ENCODE measurements around the gene ITCH.
"Not testable (repeated sequence)": the region's sequence is repeated elsewhere in the genome, so short reads cannot be mapped to it uniquely, and the experiment has no call there.

The ITCH gene

GRCh38 chr20:34385464-34385863 lies 22.4 kb downstream of the ITCH start:
- DNase-seq = no peak

GRCh38 chr20:34388000-34388399 lies 24.9 kb downstream of the ITCH start:
- DNase-seq = no peak

DNA sequence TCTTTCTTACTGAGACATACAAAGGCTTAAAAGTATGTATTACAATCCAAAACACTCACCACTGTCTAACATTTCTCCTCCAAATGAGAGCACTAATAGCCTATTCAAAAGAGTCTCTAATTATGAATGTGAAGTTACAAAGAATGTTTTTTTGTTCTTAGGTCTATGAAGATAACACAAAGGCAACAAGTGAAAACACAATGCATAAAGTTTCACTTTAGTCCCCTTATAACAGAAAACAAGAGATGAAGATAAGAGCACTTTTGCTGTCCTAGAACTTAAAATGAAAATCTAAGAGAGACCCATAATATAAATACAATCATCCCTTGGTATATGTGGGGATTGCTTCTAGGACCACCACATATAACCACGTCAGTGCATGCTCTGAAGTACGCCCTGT lies 25.6 kb downstream of the ITCH start:
- DNase-seq = no peak

DNA sequence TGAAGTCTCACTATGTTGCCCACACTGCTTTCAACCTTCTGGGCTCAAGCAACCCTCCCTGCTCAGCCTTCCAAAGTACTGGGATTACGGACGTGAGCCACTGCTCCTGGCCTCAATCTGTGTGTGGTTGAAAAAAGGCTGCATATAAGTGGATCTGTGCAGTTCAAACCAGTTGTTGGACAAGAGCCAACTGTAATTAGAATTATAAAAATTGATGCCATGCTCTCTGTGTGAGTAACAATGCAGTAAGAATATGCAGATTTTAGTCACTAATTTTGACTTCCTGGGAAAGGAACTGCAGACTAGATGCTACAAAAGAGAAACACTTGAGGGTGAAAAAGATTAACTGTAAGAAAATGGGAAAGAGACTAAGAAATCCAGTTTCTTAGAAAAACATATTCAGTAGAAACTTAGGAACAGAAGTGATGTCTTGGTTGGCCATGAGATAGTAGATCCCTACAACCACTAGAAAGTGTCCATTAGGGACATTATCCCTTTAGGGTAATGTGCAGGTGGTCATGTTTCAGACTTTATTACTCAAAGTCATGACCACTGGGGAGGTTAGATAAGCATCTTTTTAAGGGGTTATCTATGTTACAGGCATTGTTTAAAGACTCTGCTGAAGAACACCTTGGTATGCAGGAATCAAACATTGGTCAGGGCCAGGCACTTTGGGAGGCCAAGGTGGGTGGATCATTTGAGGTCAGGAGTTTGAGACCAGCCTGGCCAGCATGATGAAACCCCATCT lies 26.3 kb downstream of the ITCH start:
- DNase-seq = peak; percentile 4

DNA sequence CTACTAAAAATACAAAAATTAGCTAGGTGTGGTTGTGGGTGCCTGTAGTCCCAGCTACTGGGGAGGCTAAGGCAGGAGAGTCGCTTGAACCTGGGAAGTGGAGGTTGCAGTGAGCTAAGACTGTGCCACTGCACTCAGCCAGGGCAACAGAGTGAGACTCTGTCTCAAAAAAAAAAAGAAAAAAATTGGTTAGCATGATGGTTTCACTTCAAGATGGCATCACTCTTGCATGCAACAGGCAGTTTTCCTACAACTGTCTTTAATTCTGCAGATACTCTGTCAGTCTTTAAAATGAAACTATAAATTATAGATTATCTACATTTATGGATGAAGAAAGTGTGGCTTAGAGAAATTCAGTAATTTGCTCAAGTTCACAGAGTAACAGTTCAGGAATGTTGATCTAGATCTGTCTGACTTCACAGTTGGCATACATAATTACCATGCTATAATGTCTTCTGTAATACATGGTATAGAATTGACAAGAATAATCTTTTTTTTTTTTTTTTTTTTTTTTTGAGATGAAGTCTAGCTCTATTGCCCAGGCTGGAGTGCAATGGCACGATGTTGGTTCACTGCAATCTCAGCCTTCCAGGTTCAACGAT lies 27.0 kb downstream of the ITCH start:
- no peak for DNase-seq

DNA sequence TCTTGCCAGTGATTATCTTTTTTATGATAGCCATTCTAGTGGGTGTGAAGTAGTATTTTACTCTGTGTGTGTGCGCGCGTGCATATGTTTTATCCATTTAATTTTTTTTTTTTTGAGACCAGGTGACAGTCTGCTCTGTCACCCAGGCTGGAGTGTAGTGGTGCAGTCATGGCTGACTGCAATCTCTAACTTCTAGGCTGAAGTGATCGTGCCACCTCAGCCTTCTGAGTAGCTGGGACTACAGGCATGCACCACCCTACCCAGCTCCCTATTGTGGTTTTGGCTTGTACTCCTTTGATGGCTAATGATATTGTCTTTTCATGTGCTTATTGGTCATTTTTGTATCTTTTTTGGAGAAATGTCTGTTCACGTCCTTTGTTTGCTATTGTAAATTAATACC lies 33.3 kb downstream of the ITCH start:
- no peak for DNase-seq

- no peak for DNase-seq
Observed at GRCh38 chr20:34397096-34397495, 34.0 kb downstream of the ITCH start.

- DNase-seq = not testable (repeated sequence)
Observed at GRCh38 chr20:34400776-34401175, 37.7 kb downstream of the ITCH start.

- no peak for DNase-seq
Observed at GRCh38 chr20:34401741-34402455, 38.8 kb downstream of the ITCH start.

- no peak for DNase-seq
Observed at GRCh38 chr20:34402461-34402860, 39.4 kb downstream of the ITCH start.

DNA sequence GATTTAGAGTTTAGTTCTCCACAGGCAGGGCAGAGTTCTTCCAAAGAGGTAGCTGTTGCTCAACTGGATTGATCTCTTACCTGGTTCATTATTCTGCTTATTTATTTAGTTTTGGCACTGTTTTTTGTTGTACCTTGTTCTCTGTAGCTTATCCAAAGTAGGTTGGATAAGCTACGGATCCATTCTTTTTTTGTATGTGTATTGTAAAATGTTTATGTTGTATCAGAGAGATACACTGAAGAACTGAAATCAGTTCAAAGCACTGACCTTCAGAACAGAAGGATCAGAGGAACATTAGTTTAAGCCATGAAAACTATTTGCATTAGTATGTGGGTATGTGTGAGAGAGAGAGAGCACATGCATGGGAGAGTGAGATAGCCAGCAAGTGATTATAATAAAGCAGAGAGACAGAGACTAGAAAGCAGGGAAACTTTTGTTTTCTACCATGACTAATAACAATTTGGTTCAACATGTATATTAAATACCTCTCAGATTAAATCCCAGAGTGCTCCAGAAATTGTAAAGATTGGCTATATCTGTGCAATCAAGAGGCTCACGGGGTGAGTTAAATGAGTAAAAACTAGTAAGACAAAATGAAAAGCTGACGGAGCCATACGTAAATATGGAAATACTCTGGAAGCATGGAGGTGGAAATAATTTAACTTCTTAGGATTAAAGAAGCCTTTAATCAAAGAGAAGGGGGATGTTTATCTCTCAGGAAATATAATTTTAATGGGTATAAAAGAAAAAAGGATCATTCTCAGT lies 40.2 kb downstream of the ITCH start:
- DNase-seq = no peak

GRCh38 chr20:34403908-34404307 lies 40.8 kb downstream of the ITCH start:
- DNase-seq = no peak

DNA sequence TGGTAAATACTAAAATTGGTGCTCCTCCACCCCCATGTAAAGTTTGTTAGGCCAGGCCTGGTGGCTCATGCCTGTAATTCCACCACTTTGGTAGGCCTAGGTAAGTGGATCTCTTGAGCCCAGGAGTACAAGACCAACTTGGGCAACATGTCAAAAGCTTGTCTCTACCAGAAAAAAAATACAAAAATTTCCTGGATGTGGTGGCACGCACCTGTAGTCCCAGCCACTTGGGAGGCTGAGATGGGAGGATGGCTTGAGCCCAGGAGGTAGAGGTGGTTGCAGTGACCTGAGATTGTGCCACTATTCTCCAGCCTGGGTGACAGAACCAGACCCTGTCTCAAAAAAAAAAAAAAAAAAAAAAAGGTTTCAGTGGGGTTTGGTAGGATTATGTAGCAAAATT lies 41.7 kb downstream of the ITCH start:
- DNase-seq = no peak

- DNase-seq = not testable (repeated sequence)
Observed at GRCh38 chr20:34405247-34405651, 42.2 kb downstream of the ITCH start.

GRCh38 chr20:34405942-34406341 lies 42.9 kb downstream of the ITCH start:
- DNase-seq = not testable (repeated sequence)

- no peak for DNase-seq
Observed at GRCh38 chr20:34407962-34408474, 44.9 kb downstream of the ITCH start.

GRCh38 chr20:34410336-34410735 lies 47.3 kb downstream of the ITCH start:
- no peak for DNase-seq

DNA sequence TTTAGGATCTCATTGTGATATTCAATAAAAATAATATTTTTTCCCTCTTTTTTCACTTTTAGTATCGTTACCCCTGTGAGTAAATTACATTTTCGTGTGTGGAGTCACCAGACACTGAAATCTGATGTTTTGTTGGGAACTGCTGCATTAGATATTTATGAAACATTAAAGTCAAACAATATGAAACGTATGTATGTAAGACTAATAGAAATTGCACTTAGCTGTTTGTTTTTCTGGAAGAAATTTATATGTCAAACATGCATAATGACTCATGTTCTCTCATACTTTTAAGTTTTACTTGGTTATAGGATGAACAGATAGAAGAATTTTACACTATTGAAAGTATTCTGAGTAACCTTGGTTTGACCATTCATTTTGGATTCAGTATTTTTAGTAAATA lies 49.4 kb downstream of the ITCH start:
- no peak for DNase-seq

GRCh38 chr20:34414525-34414924 lies 51.5 kb downstream of the ITCH start:
- not testable (repeated sequence) for DNase-seq

DNA sequence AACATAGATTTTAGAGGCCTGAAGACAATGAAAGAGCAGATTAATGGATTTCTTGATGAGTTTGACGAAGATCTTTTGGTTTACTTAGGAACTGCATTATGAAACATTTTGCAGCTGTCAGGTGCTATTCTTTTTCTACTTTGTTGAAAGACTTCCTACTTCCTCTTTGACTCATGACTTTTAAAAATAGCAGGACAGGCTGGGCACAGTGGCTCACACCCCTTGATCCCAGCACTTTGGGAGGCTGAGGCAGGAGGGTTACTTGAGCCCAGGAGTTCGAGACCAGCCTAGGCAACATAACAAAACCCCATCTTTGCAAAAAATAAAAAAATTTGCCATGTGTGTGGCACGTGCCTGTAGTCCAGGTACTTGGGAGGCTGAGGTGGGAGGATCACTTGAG lies 52.0 kb downstream of the ITCH start:
- no peak for DNase-seq

GRCh38 chr20:34420146-34420545 lies 57.1 kb downstream of the ITCH start:
- no peak for DNase-seq

GRCh38 chr20:34420975-34421374 lies 57.9 kb downstream of the ITCH start:
- DNase-seq = no peak

Data from NCI-H2029 treated with DMSO at 0.1 percent for 48 hours (cell line).